CD4-positive, alpha-beta T cell (primary cell): Measurements from ENCODE around the gene POU1F1. TPM values are rescaled to one million over a fixed set of nuclear protein-coding genes. Genes with fewer than 3 reads are reported as not detected.

Experiments used
- ATAC-seq: fragments of 200-7000 bp; cut with Tn5 transposase; one replicate; pipeline ENCODE4 v1.10.0; 2022; ENCODE audit warnings: mild to moderate bottlenecking; ENCODE audit not compliant: poor library complexity
- CTCF ChIA-PET: fragments of 350-600 bp; sonication (Branson Sonifier 250); formaldehyde crosslinking; loops from one replicate; lab custom pipeline; 2021; ENCODE audit warnings: antibody characterized with exemption, inconsistent platforms; lab: Charles Lee
- POLR2A ChIA-PET: fragments of 350-600 bp; sonication (Branson Sonifier 250); formaldehyde crosslinking; loops from one replicate; lab custom pipeline; 2021; ENCODE audit warnings: antibody characterized with exemption, inconsistent platforms; lab: Charles Lee
- DNase-seq, 14 experiments: peaks; one replicate each; pipeline ENCODE4 v3.0.0-alpha.2; 2013 to 2020; ENCODE audit warnings: mixed read lengths in 2 of 14
- H3K27ac ChIP-seq, 2 donors: one replicate each; pipeline versions ENCODE4 v1.5.1 to v1.7.0; 2013; ENCODE audit warnings: low read length in 2 of 2, low read depth in 1 of 2, mild to moderate bottlenecking in 1 of 2
- H3K27me3 ChIP-seq, 2 experiments: 1 replicate in 1 of 2; 2 replicates in 1 of 2; pipeline versions ENCODE4 v1.6.1 to v1.7.0; 2013; ENCODE audit warnings: low read length in 2 of 2, control low read depth in 1 of 2, mild to moderate bottlenecking in 1 of 2, moderate library complexity in 1 of 2; ENCODE audit not compliant: insufficient read depth in 2 of 2, control insufficient read depth in 1 of 2
- H3K36me3 ChIP-seq: one replicate; pipeline ENCODE4 v1.6.1; 2013; ENCODE audit warnings: low read length, control low read depth; ENCODE audit not compliant: insufficient read depth
- H3K4me1 ChIP-seq: one replicate; pipeline ENCODE4 v1.6.1; 2013; ENCODE audit warnings: low read length, control low read depth; ENCODE audit not compliant: insufficient read depth
- H3K4me3 ChIP-seq: one replicate; pipeline ENCODE4 v1.5.1; 2013; ENCODE audit warnings: mild to moderate bottlenecking, low read length, moderate library complexity
- H3K9me3 ChIP-seq, 2 experiments: 1 replicate in 1 of 2; 2 replicates in 1 of 2; pipeline versions ENCODE4 v1.6.1 to v1.7.0; 2013; ENCODE audit warnings: low read length in 2 of 2, mild to moderate bottlenecking in 2 of 2, control low read depth in 1 of 2, moderate library complexity in 1 of 2; ENCODE audit not compliant: control insufficient read depth in 1 of 2, insufficient read depth in 1 of 2
- H3K27ac Mint-ChIP-seq: one replicate; pipeline ENCODE4 v1.8.0; 2020; ENCODE audit warnings: mixed read lengths
- H3K27me3 Mint-ChIP-seq: one replicate; pipeline ENCODE4 v1.8.0; 2021; ENCODE audit warnings: mixed read lengths
- H3K36me3 Mint-ChIP-seq: one replicate; pipeline ENCODE4 v1.8.0; 2021; ENCODE audit warnings: low read depth, mixed read lengths
- H3K4me1 Mint-ChIP-seq: one replicate; pipeline ENCODE4 v1.8.0; 2021; ENCODE audit warnings: low read depth, mixed read lengths
- H3K4me3 Mint-ChIP-seq: one replicate; pipeline ENCODE4 v1.8.0; 2020; ENCODE audit warnings: mild to moderate bottlenecking, mixed read lengths
- H3K9me3 Mint-ChIP-seq: one replicate; pipeline ENCODE4 v1.8.0; 2020; ENCODE audit warnings: mixed read lengths
- CTCF ChIP-seq: fragments of 200-600 bp; IDR thresholded peaks from one replicate; pipeline ENCODE4 v1.8.0; 2022; ENCODE audit warnings: antibody characterized with exemption, mild to moderate bottlenecking
- intact Hi-C, 2 experiments: fragments of 100-400 bp; cut with DNase I in 1 of 2; cut with micrococcal nuclease in 1 of 2; formaldehyde crosslinking; loops; one replicate each; pipeline versions ENCODE4 v1.15.1 to v1.9.0; 2023 to 2025; cut with DNase I, micrococcal nuclease
- total RNA-seq, 174 experiments: library from RNA in 2 of 174; stranded (reverse) in 2 of 174; gene quantifications; one replicate each; pipeline ENCODE4 v1.2.3 and lab custom pipeline; 2021 to 2026

Gene POU1F1
- total RNA-seq, 2 experiments from 2014 or later, result not detected

GRCh38 chr3:87311309-87311708 is 34.9 kb upstream of the POU1F1 start:
- no peak overlapping the region for H3K27ac ChIP-seq
- intact Hi-C loops, result no loop called here
- Mint-ChIP-seq H3K36me3 (no peaks in the 10 kb centered on the region), H3K27ac (no peak overlapping the region), H3K4me1 (no peaks in the 10 kb centered on the region), H3K27me3 (no peaks in the 10 kb centered on the region), H3K9me3 (no peaks in the 10 kb centered on the region), H3K4me3 (no peak overlapping the region)
- H3K4me1 ChIP-seq, result no peaks in the 10 kb centered on the region
- H3K9me3 ChIP-seq, result no peaks in the 10 kb centered on the region
- CTCF ChIA-PET, result interaction anchor here (1.4 kb wide), 2 partner anchors 13 to 40 kb away, joined by 3 to 6 read pairs; no protein-coding TSS in a partner anchor
- POLR2A ChIA-PET, result no interaction called here
- no peak for TF ChIP-seq CTCF
- no peaks in the 10 kb centered on the region for H3K27me3 ChIP-seq
- ATAC-seq (no peak), DNase-seq (no peak)
- no peak overlapping the region for H3K4me3 ChIP-seq
- H3K36me3 ChIP-seq, result no peaks in the 10 kb centered on the region

DNA sequence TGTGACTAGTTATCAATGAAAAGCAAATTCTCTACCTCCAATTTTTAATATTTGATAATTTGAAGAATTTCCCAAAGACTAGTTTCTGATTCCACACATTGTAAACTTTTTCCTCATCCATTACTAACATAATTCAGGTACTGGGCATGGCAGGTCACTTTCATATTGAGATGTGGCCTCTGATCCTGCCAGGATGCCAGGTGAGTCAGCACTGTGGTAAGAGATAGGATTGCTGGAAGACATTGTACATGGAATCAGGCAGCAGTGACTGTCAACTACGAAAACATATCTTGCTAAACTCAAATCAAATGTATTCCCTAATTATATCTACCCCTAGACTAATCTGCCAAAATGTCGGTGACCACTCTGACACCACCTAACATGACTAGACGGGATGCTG is 33.2 kb upstream of the POU1F1 start:
- intact Hi-C loops, result no loop called here
- H3K4me1 ChIP-seq, result no peaks in the 10 kb centered on the region
- DNase-seq, result no peak
- no peak overlapping the region for H3K4me3 ChIP-seq
- Mint-ChIP-seq H3K27me3 (no peaks in the 10 kb centered on the region), H3K9me3 (peaks cover 2% of the 10 kb centered on the region), H3K36me3 (no peaks in the 10 kb centered on the region), H3K4me3 (no peak overlapping the region), H3K27ac (no peak overlapping the region), H3K4me1 (no peaks in the 10 kb centered on the region)
- TF ChIP-seq CTCF, result no peak
- no peaks in the 10 kb centered on the region for H3K9me3 ChIP-seq
- H3K27me3 ChIP-seq, result no peaks in the 10 kb centered on the region
- CTCF ChIA-PET, result no interaction called here
- no peak for ATAC-seq
- H3K36me3 ChIP-seq, result no peaks in the 10 kb centered on the region
- no peak overlapping the region for H3K27ac ChIP-seq
- POLR2A ChIA-PET, result no interaction called here

GRCh38 chr3:87307805-87308204 is 31.4 kb upstream of the POU1F1 start:
- intact Hi-C loops, result no loop called here
- Mint-ChIP-seq H3K4me3 (no peak overlapping the region), H3K27ac (no peak overlapping the region), H3K36me3 (no peaks in the 10 kb centered on the region), H3K27me3 (no peaks in the 10 kb centered on the region), H3K4me1 (no peaks in the 10 kb centered on the region), H3K9me3 (peaks cover 2% of the 10 kb centered on the region)
- TF ChIP-seq CTCF, result no peak
- no peak for DNase-seq
- ChIA-PET POLR2A (no interaction called here), CTCF (no interaction called here)
- Histone ChIP-seq H3K36me3 (no peaks in the 10 kb centered on the region), H3K27ac (no peak overlapping the region), H3K27me3 (no peaks in the 10 kb centered on the region), H3K4me1 (no peaks in the 10 kb centered on the region), H3K9me3 (no peaks in the 10 kb centered on the region), H3K4me3 (no peak overlapping the region)
- ATAC-seq, result no peak
